ENCODE measurements around the gene LMTK2.
"Not testable (repeated sequence)": the region's sequence is repeated elsewhere in the genome, so short reads cannot be mapped to it uniquely, and the experiment has no call there.

Gene LMTK2

DNA sequence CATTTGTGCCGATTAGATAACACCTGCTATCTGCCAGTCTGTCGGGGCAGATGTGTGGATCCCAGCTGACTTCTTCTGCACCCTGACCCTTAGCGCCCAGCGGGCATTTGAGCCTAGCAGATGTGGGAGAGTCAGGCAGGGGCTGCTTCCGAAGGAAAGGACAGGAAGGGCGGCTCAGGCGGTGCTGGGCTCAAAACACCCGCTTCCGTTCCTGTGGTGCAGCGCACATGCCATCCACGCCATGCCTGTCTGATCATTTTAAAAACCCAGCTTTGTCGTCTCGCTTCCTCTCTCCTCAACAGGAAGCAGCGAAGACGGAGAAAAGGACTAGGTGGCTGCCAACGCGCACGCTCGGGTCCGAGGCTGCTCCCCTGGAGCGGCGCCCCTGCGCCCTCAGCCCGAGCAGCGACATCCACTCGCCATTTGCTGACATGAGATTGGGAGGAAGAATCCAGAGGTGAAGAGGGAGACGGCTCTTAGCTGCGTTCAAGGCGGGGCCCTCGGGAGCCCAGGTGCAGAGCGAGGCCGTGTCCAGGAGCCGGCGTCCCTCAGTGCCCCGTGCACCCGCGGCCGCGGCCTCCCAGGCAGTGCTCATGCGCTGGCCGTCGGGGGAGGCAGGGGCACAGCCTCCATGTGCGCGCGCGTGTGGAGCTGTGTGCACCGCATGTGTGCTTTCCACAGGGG is 98.6 kb downstream of the LMTK2 start:
- DNase-seq: no peak

DNA sequence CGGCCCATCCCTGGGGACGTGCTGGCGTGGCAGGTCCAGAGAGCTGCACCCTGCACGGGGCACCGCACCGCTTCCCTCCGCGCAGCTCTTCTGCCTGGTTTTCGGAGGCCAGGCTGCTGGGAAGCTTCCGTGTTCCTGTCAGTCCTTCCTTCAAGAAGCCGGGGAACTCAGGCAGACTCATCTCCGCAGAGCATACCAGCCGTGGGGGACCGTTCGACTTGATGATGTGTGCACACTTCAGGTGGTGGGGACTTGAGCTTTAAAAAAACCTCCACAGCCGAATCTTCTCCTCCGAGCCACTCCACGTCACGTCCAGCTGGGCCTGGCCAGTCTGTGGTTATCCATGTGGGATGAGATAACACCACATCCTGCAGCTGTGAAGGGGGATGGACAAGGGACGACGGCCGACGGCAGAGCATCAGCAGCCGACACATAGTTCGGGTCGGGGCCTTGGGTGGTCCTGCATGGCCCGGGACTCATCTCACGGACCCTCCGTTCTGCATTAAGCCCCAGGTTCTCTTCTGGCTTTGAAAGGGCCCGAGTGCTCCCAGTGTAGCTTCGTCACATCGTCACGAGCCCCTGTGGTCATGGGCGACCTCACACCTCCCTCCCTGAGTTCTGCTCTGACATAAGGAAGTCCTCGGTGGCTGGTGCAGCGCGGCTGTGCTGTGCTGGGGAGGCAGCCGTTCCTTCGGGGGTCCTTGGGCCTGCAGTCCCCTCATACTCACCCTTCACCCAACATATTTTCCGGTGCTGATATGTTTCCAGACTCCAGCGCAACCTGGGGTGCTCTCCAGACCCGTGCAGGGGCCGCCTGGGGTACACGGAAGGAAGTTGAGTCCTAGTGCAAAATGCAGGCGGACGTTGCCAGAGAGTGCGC is 100.0 kb downstream of the LMTK2 start:
- no peak for DNase-seq

DNA sequence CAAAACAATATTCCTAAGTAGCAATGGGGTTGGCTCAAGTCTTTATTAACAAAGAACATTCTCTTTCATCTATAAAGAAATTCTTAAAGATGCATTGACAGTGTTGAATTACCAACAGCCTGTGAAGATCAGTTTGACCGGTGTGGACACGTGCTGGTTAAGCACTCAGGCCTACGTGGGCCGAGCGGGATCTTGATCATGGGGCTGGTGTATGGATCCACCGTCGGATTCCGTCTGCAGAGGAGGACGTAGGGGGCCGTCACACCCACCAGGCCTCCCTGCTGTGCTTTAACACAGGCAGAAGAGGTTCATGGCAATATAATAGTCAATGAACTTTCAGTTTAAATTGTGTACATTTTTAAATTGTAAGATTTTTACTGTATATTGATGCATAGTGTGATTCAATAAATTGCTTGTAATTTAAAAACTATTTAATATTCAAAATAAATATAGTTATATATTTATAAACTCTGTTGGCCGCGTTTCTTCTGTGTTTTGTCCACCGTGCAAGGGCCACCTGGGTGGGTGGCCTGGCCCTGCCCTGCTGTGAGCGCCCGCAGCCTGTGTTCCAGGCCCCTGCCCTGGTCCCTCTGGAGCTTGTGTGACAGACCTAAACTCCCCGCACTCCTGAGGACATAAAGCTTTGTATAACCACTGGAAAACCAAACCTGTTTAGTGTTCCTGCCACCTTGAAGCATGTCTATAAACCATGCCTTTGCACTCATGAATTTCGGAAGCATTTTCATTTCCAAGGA is 102.7 kb downstream of the LMTK2 start:
- DNase-seq: no peak

DNA sequence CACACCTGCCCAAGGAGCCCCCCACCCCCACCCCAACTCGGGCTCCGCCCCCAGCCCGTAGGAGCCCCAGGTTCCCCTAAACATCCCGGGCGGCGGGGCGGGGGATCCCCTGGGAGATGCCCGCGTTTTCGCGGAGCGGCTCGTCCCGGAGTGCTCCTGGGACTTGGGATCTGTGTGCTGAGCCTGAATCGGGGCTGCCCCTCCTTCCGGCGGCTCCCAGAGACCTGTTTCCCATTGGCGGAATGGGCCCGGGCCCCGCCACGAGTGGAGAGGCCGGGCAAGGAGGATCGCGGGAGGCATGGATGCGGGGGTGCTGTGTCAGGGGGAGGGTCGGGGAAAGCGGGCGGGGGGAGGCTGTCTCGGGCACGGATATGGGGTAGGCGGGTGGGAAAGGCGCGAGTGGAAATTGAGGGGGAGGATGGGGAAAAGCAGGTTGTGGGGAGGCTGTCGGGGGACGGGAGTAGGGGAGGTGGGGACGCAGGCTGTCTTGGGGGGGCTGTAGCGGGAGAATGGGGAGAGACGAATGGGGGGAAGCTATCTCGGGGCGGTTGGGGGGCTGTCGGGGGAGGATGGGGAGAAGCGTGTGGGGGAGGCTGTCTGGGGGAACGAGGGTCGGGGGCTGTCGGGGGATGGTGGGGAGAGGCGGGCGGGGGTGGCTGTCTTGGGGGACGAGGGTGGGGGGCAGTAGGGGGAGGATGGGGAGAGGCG is 104.0 kb downstream of the LMTK2 start:
- DNase-seq: no peak

DNA sequence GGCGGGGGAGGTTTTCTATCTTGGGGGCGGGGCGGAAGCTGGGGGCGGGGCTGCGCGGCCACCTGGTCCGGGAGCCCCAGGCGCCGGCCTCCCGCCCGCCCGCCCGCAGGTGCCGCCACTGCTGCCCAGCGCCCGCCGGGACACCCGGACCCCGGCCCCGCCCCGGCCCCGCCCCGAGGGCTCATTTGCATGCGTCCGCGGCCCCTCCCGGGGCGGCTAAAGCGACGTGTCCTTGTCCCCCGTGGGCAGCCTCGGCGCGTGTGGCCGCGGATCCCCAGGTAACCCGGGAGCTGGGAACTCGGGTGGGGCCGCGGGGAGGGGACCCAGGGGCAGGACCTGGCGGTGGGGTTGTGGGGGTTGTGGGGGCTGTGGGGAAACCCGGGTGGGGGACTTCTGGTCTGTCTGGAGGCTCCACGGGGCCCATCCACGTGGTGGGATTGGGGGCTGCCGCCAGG is 104.6 kb downstream of the LMTK2 start, which contains the start of gene BHLHA15:
TSS of gene BHLHA15 (plus strand) at position 219 of the 455 bp plus-strand sequence. CDS start 871 bp downstream, outside the sequence.
- peak; percentile 35 for DNase-seq

DNA sequence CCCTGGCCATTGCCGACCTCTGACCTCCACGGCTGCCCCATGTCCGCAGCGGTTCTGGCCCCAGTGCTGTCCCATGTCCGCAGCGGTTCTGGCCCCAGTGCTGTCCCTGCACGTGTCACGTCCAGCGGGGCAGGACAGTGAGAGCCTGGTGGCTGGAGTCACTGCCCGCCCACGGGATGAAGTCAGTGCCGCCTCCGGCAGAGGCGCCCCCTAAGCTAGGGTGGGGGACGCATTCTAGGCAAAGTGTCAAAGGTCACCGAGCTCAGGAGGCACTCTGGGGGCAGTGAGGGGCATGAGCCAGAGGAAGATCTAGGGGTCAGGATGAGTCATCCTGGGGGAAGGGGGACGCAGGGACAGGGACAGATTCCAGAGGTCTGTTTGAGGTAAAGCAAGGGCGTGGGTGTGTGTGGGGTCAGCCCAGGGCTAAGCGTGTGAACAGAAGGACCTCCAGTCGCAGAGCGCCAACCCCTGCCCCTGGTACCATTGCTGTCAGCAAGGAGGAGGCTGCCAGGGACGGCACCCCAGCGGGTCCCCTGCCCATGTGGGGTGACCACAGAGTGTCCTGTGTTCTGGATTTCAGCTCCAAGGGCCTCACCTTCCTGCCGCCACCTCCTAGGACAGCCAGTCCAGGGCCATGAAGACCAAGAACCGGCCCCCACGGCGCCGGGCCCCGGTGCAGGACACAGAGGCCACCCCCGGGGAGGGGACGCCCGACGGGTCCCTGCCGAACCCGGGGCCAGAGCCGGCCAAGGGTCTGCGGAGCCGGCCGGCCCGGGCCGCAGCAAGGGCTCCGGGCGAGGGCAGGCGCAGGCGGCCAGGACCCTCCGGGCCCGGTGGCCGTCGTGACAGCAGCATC is 105.2 kb downstream of the LMTK2 start:
- no peak for DNase-seq

DNA sequence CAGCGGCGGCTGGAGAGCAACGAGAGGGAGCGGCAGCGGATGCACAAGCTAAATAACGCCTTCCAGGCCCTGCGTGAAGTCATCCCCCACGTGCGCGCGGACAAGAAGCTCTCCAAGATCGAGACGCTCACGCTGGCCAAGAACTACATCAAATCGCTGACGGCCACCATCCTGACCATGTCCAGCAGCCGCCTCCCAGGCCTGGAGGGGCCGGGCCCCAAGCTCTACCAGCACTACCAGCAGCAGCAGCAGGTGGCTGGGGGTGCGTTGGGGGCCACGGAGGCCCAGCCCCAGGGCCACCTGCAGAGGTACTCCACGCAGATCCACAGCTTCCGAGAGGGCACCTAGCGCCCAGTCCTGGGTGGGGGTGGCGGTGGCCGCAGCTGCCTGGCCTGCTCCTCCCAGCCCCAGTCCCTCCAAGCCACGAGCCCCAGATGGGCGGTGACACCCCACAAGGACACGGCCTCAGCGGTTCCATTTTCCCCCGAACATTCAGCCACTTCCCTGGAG is 105.9 kb downstream of the LMTK2 start:
- DNase-seq: no peak

DNA sequence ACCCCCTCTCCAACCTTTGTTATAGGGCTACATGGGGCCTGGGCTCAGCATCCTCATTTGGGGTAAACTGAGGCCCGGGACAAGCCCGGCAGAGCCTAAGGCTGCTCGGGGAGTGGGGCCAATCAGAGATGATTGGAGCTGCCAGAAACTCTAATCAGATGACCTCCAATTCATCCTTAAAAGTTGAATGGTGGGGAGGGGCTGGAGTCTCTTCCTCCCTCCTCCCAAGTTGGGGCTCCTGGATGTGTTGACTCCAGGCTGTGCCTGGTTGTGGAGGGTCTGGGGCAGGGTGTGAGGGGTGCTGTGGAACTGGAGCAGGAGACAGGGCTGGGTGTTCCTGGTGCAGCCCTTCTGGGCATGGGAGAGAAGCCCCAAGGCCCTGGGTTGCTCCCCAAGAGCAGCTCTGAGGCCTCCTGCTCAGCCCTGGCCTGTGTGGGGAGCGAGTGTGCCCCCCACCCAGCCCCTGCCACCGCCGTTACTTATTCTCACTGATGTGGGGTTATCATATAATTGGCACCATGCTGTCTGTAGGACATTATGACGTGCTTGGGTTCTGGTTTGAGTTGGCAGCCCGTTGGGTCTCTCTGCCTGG is 106.7 kb downstream of the LMTK2 start:
- no peak for DNase-seq

DNA sequence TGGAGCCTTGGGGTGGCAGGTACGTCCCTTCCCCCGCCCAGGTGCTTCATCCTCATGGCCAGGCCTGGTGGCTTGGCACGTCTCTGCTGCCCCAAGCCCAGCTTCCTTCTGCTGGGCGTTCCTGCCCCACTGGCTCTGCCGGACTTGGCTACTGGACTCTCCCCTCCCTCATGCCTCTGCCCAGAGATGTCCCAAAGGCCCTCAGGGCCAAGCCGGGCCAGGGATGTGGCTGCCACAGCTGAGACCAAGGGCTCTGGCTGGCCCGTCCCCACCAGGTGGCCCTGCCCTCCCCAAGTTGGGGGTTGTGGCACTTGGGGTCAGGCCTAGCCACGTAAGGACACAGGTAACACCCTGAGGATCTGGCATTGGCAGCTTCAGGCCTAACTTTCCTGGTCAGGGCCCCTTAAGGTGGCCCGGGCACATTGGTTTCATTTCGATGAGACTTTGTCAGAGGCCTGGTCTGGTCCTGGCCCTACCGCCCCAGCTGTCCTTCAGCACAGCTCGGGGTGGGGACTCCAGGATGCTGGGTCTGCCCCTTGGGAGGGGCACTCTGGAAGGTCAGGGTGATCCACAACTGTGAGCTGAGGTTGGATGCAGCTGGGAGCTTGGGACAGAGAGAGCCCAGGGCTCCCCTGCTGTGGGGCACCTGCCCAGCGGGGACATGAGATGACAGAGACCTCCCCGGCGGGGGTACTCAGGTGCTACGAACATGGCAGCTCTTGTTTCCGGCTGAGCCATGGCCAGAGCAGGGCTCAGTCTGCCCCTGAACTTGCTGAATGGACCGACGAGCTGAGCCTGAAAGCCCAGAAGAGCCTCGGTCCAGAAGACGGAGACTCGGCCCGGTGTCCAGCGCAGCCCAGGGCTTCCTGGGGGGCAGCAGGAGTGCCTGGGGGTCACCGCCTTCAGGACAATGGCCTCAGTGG is 107.5 kb downstream of the LMTK2 start:
- no peak for DNase-seq

DNA sequence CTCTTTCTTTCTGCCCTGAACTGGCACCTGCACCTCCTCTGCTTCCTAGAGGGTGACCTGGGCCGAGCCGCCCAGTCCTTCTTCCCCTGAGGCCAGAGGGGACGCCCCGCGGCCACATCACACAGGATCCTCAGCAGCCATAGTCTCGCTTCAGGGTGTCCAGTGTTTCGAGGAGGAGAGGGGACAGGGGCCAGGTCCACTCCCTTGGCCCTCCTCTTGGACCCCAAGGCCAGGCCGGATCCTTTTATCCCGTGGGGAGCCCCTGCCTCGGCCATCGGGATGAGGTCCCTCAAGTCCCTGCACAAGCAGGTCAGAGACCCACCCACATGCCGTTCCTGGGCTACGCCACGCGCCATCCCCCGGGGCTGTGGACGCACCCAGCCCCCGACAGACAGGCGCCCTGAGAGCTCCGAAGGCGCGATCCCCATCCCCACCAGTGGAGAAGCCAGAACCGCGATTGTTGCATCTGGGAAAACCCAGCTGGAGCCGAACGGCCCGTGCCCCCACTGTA is 108.2 kb downstream of the LMTK2 start:
- DNase-seq: no peak

DNA sequence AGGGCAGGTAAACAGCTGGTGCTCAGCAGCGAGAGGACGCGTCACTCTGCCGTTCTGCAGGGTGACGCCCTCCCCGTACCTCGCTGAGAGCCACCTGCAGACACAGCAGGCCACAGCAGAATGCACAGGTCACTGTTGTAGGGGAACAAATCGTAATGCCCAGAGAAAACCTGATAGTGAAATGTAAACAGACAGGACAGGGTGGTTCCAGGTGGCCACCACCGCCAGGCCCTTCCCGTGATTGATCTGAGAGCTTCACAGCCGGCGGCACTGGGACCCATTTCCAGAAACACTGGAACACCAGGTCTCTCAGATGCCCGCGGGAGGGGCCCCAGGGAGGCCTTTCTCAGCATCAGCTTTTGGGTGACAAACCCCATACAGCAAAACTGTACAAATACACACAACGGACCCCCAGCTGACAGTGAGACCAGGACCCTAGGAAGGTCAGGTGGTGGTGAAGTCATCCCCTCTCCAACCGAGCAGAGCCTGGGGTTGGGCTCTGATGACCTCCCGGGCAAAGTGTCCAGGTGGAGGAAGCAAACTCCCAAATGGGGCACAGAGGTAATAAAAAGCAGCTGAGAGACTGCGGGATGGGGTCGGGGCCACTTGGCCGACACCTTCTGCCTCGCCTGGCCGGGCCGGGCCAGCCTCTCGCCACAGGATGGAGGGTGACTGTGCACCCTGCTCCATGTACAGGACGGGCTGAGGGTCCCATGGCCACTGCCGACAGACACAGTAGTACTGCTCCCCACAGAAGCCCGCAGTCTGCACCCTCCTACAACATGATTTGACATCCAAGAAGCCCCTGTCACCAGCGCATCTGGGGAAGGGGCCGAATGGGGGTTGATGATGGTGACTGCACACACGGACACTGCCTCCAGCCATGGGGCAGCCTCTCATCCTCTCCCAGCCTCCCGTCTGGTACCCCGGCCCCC is 109.2 kb downstream of the LMTK2 start:
- no peak for DNase-seq

DNA sequence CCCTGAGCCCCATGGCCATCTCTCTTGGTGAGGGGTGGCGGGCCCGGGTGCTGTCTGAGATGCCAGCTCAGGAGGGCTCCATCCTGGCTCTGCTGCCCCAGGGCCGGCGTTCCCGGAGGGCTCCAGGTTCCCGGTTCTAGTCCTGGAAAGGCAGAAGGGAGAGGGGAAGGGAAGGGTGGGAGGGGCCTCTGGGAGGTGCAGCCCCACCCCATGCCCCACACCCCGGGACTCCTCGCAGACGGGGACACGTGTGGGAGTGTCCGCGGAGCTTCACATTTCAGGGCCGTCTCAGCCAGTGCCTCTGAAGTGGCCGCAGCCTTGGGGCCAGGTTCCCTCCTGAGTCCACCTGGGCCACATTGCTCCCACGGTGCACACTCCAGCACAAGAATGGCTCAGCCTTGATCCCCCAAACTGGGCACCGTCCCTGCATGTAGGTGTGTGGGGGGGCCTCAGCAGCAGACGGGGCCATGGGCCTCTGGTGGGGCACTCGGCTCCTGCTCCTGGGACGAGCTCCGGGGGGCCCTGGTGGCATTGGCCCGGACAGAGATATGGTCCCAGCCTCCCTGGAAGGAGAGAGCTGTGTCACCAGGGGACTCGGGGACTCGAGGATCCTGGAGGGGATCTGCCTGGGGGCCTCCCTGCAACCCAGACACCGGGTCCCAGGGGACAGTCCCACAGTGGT is 110.4 kb downstream of the LMTK2 start:
- no peak for DNase-seq

DNA sequence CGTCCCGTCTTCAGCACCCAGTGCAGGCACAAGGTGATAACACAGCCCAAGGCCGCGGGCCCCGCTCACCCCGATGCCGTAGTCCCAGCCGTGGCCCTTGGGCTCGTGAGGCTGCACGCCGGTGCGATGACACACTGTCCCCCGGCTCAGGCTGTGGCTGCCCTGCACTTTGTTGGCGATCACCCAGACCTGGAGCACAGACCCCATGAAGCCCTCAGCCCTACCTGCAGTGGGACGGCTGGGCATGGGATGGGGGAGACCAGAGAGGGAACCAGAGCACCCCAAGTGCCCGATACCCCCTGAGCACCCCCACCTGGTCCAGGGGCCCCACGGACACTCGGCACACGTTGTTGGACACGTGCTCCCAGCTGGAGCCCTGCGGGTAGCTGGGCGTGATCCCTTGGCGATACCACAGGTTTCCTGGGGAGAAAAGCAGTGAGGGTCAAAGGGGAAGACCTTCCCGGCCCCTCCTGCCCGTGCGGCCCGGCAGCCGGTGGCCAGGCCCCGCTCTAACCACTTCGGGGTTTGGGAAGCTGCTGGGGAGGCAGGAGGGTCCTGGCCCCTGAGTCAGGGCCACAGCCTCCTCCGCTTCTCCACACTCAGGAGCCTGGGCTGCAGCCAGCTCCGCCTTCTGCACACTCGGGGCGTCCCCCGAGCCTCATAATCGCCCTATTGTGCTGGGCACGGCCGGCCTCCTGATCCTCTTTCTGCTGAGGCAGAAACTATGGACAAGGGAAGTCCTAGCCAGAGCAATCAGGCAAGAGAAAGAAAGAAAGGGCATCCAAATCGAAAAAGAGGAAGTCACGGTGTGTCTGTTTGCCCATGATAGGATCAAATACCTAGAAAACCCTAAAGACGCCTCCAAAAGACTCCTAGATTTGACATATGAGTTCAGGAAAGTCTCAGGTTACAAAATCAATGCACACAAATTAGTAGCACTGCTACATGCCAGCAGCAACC is 111.2 kb downstream of the LMTK2 start:
- no peak for DNase-seq

DNA sequence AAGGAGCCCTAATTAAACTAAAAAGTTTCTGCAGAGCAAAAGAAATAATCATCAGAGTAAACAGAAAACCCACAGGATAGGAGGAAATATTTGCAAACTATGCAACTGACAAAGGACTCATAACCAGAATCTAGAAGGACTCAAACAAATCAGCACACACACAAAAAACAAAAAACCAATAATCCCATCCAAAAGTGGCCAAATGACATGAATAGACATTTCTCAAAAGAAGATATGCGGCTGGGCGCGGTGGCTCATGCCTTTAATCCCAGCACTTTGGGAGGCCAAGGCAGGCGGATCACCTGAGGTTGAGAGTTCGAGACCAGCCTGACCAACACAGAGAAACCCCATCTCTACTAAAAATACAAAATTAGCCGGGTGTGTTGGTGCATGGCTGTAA is 112.7 kb downstream of the LMTK2 start:
- not testable (repeated sequence) for DNase-seq

DNA sequence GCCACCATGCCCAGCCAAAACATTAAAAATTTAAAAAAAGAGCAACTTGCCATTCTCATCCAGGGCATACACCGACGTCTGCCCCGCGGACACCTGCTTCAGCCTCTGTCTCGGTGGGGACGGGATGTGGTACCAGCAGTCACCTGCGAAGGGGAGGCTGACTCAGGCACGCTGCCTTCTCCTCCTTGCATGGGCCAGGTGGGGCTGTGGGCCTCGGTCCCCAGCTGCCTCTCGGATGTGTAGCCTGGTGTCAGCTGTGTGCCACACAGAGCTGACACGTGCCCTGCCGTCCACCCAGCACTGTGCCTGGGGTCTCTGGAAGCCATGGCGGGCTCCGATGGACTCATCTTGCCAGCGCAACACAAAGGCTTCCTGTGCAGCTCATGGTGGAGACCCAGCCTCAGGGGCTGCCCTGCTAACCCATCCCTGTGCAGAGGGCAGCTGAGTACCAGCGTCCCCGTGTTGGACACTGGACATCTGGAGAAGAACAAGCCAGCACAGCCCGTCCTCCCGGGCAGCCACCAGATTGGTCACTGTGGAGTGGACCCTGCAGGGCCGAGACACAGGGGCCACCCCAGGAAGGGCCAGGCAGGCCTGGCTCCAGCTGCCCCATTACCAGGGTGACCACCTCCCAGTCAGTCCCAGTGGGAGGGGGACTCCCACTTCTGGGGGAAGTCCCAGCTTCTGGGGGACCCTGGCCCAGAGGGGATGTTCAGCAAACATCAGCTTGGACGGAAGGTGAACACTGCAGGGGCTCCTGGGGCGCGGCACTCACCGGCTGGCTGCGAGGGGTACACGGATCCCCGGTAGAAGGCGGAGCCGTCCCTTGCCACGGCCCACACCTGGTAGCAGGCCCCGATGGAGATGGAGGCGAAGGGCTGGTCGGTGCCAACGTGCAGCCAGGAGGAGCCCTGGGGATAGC is 115.2 kb downstream of the LMTK2 start:
- DNase-seq: no peak

Measured in CD4-positive, alpha-beta T cell treated with Interleukin-12 subunit alpha and Interleukin-12 subunit beta, for 1 hour (primary cell).